ENCODE results near the gene MUC4. TPM values are rescaled to one million over a fixed set of nuclear protein-coding genes. Genes with fewer than 3 reads are reported as not detected.

MUC4 gene
- total and polyA plus RNA-seq, 10 of the 15 experiments (the other 5 are each of a cell fraction or from before 2014, with no cell fraction given): 0.02 to 0.46 (median 0.27) TPM; not detected in 4

GRCh38 chr3:195763076-195763830, 48.5 kb downstream of the MUC4 start:
- ChIA-PET RAD21 (ENCODE audit: unreplicated experiment) (no interaction called here), CTCF (no interaction called here), POLR2A (no interaction called here), SMC1A (ENCODE audit: uncharacterized antibody, unreplicated experiment) (no interaction called here)
- no peaks in the 10 kb centered on the region for H3K9me3 ChIP-seq (replicated peaks; ENCODE audit: control insufficient read depth, insufficient read depth, low read length)
- no peaks in the 10 kb centered on the region for H4K20me1 ChIP-seq (ENCODE audit: control insufficient read depth, insufficient read depth)
- no peak overlapping the region for H3K4me2 ChIP-seq (ENCODE audit: control insufficient read depth, insufficient read depth)
- H3K79me2 ChIP-seq (ENCODE audit: control insufficient read depth, insufficient read depth, low read length): no peaks in the 10 kb centered on the region
- H3K4me3 ChIP-seq: no peak overlapping the region
- WGBS (ENCODE audit: insufficient coverage, insufficient replicate concordance, low lambda C conversion rate, missing lambda C conversion rate): 60% methylated on average over 28 of the region's 28 CpGs
- TF ChIP-seq IKZF2 (IDR thresholded peaks at IDR 0.05) (no peak), BCL3 (IDR thresholded peaks at IDR 0.05; ENCODE audit: borderline replicate concordance, insufficient read depth, low read depth, low read length, poor library complexity, severe bottlenecking) (peak; percentile 40)
- no peak for FAIRE-seq
- no peaks in the 10 kb centered on the region for H3K36me3 ChIP-seq (ENCODE audit: control insufficient read depth in 2 of 2, insufficient read depth in 2 of 2, low read length in 1 of 2)
- no peak overlapping the region for H2AFZ ChIP-seq (ENCODE audit: control insufficient read depth, low read depth, low read length)
- no peak for DNase-seq (ENCODE audit: low read depth, low spot score)
- no peak overlapping the region for H3K27ac ChIP-seq (ENCODE audit: control insufficient read depth, insufficient read depth)
- H3K9ac ChIP-seq (ENCODE audit: control insufficient read depth, insufficient read depth, low read length): no peak overlapping the region
- no peaks in the 10 kb centered on the region for H3K4me1 ChIP-seq (ENCODE audit: control insufficient read depth, insufficient read depth, low read length)
- no TSS peak for BruUV-seq (replicated peaks)
- H3K27me3 ChIP-seq (replicated peaks in 1 of 2; ENCODE audit: control insufficient read depth in 2 of 2, insufficient read depth in 2 of 2, low read length in 1 of 2): no peaks in the 10 kb centered on the region; a peak in 2 of 4 replicates
- intact Hi-C loops (cut with micrococcal nuclease; ENCODE audit: unreplicated experiment) (no loop called here), in situ Hi-C loops (cut with MboI) (no loop called here)
- ATAC-seq: no peak

GRCh38 chr3:195762611-195763010, 49.1 kb downstream of the MUC4 start:
- no peaks in the 10 kb centered on the region for H3K4me1 ChIP-seq (ENCODE audit: control insufficient read depth, insufficient read depth, low read length)
- DNase-seq (ENCODE audit: low read depth, low spot score) (no peak), ATAC-seq (no peak), FAIRE-seq (no peak)
- BruUV-seq (replicated peaks): no TSS peak
- ChIA-PET CTCF (no interaction called here), RAD21 (ENCODE audit: unreplicated experiment) (no interaction called here), POLR2A (no interaction called here), SMC1A (ENCODE audit: uncharacterized antibody, unreplicated experiment) (no interaction called here)
- intact Hi-C loops (cut with micrococcal nuclease; ENCODE audit: unreplicated experiment) (no loop called here), in situ Hi-C loops (cut with MboI) (no loop called here)
- H3K4me3 ChIP-seq: no peak overlapping the region
- H3K36me3 ChIP-seq (ENCODE audit: control insufficient read depth in 2 of 2, insufficient read depth in 2 of 2, low read length in 1 of 2): no peaks in the 10 kb centered on the region
- no peaks in the 10 kb centered on the region for H3K9me3 ChIP-seq (replicated peaks; ENCODE audit: control insufficient read depth, insufficient read depth, low read length)
- WGBS (ENCODE audit: insufficient coverage, insufficient replicate concordance, low lambda C conversion rate, missing lambda C conversion rate): 74% methylated on average over 19 of the region's 43 CpGs
- no peak overlapping the region for H3K9ac ChIP-seq (ENCODE audit: control insufficient read depth, insufficient read depth, low read length)
- no peaks in the 10 kb centered on the region for H3K79me2 ChIP-seq (ENCODE audit: control insufficient read depth, insufficient read depth, low read length)
- no peaks in the 10 kb centered on the region; a peak in 2 of 4 replicates for H3K27me3 ChIP-seq (replicated peaks in 1 of 2; ENCODE audit: control insufficient read depth in 2 of 2, insufficient read depth in 2 of 2, low read length in 1 of 2)
- no peaks in the 10 kb centered on the region for H4K20me1 ChIP-seq (ENCODE audit: control insufficient read depth, insufficient read depth)
- no peak overlapping the region for H3K4me2 ChIP-seq (ENCODE audit: control insufficient read depth, insufficient read depth)
- no peak overlapping the region for H2AFZ ChIP-seq (ENCODE audit: control insufficient read depth, low read depth, low read length)
- no peak overlapping the region for H3K27ac ChIP-seq (ENCODE audit: control insufficient read depth, insufficient read depth)
- TF ChIP-seq SMC3 (IDR thresholded peaks at IDR 0.05; ENCODE audit: borderline replicate concordance, low read length) (no peak), SUPT20H (IDR thresholded peaks at IDR 0.05; ENCODE audit: borderline replicate concordance, control insufficient read depth, low read depth, low read length) (no peak), E4F1 (IDR thresholded peaks at IDR 0.05; ENCODE audit: borderline replicate concordance, partially characterized antibody) (no peak), ZBTB33 (IDR thresholded peaks at IDR 0.05) (no peak)

Data from GM12878 (cell line).